Prostate gland (tissue), 2 donors: ENCODE measurements around the gene CRYBB1.

ENCODE experiments used
- POLR2A ChIP-seq: fragments of 450-650 bp; IDR thresholded peaks from one replicate; pipeline ENCODE4 v1.6.1; 2016; ENCODE audit warnings: antibody characterized with exemption, mild to moderate bottlenecking
- TF ChIP-seq, protein P1 (sequence below), 4 experiments: fragments of 200-600 bp in 2 of 4; fragments of 450-650 bp in 2 of 4; sonication (generic) in 2 of 4; IDR thresholded peaks; 1 replicate in 3 of 4; 2 replicates in 1 of 4; pipeline ENCODE4 v1.5.1; 2016 to 2019; ENCODE audit warnings: antibody characterized with exemption in 4 of 4, mild to moderate bottlenecking in 2 of 4, moderate library complexity in 2 of 4

DNA sequence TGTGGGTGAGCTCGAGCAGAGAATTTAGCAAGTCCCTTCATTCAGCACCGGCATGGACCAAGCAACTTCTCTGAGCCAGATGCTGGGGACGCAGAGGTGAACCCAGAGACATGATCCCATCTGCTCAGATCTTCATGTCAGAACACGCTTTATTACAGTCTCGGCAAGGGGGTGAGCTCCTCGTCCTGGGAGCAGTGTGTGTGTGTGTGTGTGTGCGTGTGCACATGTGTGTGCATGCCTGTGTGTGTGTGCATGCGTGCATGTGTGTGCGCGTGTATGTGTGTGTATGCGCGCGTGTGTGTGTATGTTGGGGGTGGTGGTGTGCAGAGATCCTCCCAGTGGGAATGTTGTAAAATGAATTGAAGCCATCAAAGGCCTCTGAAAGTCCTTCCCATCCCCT, 49.3 kb upstream of the CRYBB1 start:
- TF ChIP-seq, protein P1, sequence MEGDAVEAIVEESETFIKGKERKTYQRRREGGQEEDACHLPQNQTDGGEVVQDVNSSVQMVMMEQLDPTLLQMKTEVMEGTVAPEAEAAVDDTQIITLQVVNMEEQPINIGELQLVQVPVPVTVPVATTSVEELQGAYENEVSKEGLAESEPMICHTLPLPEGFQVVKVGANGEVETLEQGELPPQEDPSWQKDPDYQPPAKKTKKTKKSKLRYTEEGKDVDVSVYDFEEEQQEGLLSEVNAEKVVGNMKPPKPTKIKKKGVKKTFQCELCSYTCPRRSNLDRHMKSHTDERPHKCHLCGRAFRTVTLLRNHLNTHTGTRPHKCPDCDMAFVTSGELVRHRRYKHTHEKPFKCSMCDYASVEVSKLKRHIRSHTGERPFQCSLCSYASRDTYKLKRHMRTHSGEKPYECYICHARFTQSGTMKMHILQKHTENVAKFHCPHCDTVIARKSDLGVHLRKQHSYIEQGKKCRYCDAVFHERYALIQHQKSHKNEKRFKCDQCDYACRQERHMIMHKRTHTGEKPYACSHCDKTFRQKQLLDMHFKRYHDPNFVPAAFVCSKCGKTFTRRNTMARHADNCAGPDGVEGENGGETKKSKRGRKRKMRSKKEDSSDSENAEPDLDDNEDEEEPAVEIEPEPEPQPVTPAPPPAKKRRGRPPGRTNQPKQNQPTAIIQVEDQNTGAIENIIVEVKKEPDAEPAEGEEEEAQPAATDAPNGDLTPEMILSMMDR (IDR thresholded peaks at IDR 0.05): no peak
- no peak for TF ChIP-seq POLR2A
